ENCODE data around the gene EPHA4. TPM values are rescaled to one million over a fixed set of nuclear protein-coding genes. Genes with fewer than 3 reads are reported as not detected.

Gene EPHA4
- total RNA-seq, 1 donor from 2014 or later: 30.1 TPM

GRCh38 chr2:221426929-221427328 lies 145.2 kb downstream of the EPHA4 start:
- H3K27ac Mint-ChIP-seq (ENCODE audit: unreplicated experiment): no peak overlapping the region
- Histone ChIP-seq H3K9me3 (ENCODE audit: insufficient read depth, low read depth, low read length) (no peaks in the 10 kb centered on the region), H2AFZ (ENCODE audit: low read depth, low read length) (no peak overlapping the region), H4K20me1 (ENCODE audit: insufficient read depth, low read length) (no peaks in the 10 kb centered on the region), H3K79me2 (ENCODE audit: insufficient read depth, low read length) (no peaks in the 10 kb centered on the region), H3K9ac (ENCODE audit: low read length) (no peak overlapping the region), H3K4me1 (ENCODE audit: insufficient read depth, low read length) (peaks cover 8% of the 10 kb centered on the region), H3K27ac (ENCODE audit: low read depth, low read length) (no peak overlapping the region), H3K36me3 (ENCODE audit: insufficient read depth, low read length) (no peaks in the 10 kb centered on the region), H3K27me3 (ENCODE audit: insufficient read depth, low read length) (no peaks in the 10 kb centered on the region), H3K4me3 (ENCODE audit: insufficient read depth, low read depth, low read length) (no peak overlapping the region), H3K4me2 (ENCODE audit: low read length) (no peak overlapping the region)
- DNase-seq (ENCODE audit: low read depth) (no peak), FAIRE-seq (no peak)
- peaks cover 15% of the 10 kb centered on the region for H3K36me3 Mint-ChIP-seq (ENCODE audit: low read depth, unreplicated experiment)
- no peaks in the 10 kb centered on the region for H3K9me3 Mint-ChIP-seq (ENCODE audit: unreplicated experiment)
- TF ChIP-seq EZH2 (IDR thresholded peaks at IDR 0.05; ENCODE audit: insufficient read depth, low read length): no peak
- TF ChIP-seq CTCF (IDR thresholded peaks at IDR 0.05; ENCODE audit: insufficient read depth, low read depth, low read length): no peak
- no peaks in the 10 kb centered on the region for H3K4me1 Mint-ChIP-seq (ENCODE audit: low read depth, unreplicated experiment)
- no peaks in the 10 kb centered on the region for H3K27me3 Mint-ChIP-seq (ENCODE audit: low read depth, unreplicated experiment)
- H3K4me3 Mint-ChIP-seq (ENCODE audit: unreplicated experiment): no peak overlapping the region

- Mint-ChIP-seq H3K9me3 (ENCODE audit: unreplicated experiment) (no peaks in the 10 kb centered on the region), H3K36me3 (ENCODE audit: low read depth, unreplicated experiment) (peaks cover 15% of the 10 kb centered on the region)
- no peak for DNase-seq (ENCODE audit: low read depth)
Measured at GRCh38 chr2:221425891-221426290, 146.2 kb downstream of the EPHA4 start.

More at GRCh38 chr2:221425891-221426290, 146.2 kb downstream of the EPHA4 start:
- Mint-ChIP-seq H3K27me3 (ENCODE audit: low read depth, unreplicated experiment) (no peaks in the 10 kb centered on the region), H3K4me3 (ENCODE audit: unreplicated experiment) (no peak overlapping the region), H3K4me1 (ENCODE audit: low read depth, unreplicated experiment) (no peaks in the 10 kb centered on the region), H3K27ac (ENCODE audit: unreplicated experiment) (no peak overlapping the region)
- Histone ChIP-seq H3K4me1 (ENCODE audit: insufficient read depth, low read length) (peaks cover 8% of the 10 kb centered on the region), H3K79me2 (ENCODE audit: insufficient read depth, low read length) (no peaks in the 10 kb centered on the region), H3K4me2 (ENCODE audit: low read length) (no peak overlapping the region), H4K20me1 (ENCODE audit: insufficient read depth, low read length) (no peaks in the 10 kb centered on the region), H3K4me3 (ENCODE audit: insufficient read depth, low read depth, low read length) (no peak overlapping the region), H3K36me3 (ENCODE audit: insufficient read depth, low read length) (no peaks in the 10 kb centered on the region), H3K9me3 (ENCODE audit: insufficient read depth, low read depth, low read length) (no peaks in the 10 kb centered on the region), H2AFZ (ENCODE audit: low read depth, low read length) (no peak overlapping the region), H3K27ac (ENCODE audit: low read depth, low read length) (no peak overlapping the region), H3K9ac (ENCODE audit: low read length) (no peak overlapping the region), H3K27me3 (ENCODE audit: insufficient read depth, low read length) (no peaks in the 10 kb centered on the region)
- FAIRE-seq: no peak
- TF ChIP-seq CTCF (IDR thresholded peaks at IDR 0.05; ENCODE audit: insufficient read depth, low read depth, low read length): no peak
- TF ChIP-seq EZH2 (IDR thresholded peaks at IDR 0.05; ENCODE audit: insufficient read depth, low read length): no peak
